ENCODE results near the gene ST8SIA2.

- TF ChIP-seq CTCF (IDR thresholded peaks at IDR 0.05) = peak in 4 of 5 experiments; percentile 47 to 61 (median 58)
- no peak for TF ChIP-seq POLR2A (IDR thresholded peaks at IDR 0.05)
- TF ChIP-seq EP300 (IDR thresholded peaks at IDR 0.05; ENCODE audit: low read depth) = no peak
- TF ChIP-seq POLR2AphosphoS5 (IDR thresholded peaks at IDR 0.05) = no peak
These were observed 10.0 kb upstream of the ST8SIA2 start for GRCh38 chr15:92383519-92384324.

Measured in transverse colon (tissue), 4 donors.